Measurements from ENCODE around the gene LDHA. TPM values are rescaled to one million over a fixed set of nuclear protein-coding genes. Genes with fewer than 3 reads are reported as not detected.

Gene LDHA
- total RNA-seq (2022) (516 and 739 TPM in 2 replicates), Bru-seq, nascent RNA (percentile 97 among the genes with signal in this experiment), BruChase-seq, experiment 1, labeled RNA remaining after a 6-hour chase (percentile 99 among the genes with signal in this experiment), BruChase-seq, experiment 2, labeled RNA remaining after a 2-hour chase (percentile 98 among the genes with signal in this experiment)
- long read RNA-seq, transcript LDHA-205 (8 exons, 2,416 nt): major isoform, 2,080 of 2,162 reads
- long read RNA-seq, transcript LDHA-216 (4 exons, 1,345 nt): minor isoform, 5 of 2,162 reads
- long read RNA-seq, transcript LDHA-220 (7 exons, 1,288 nt): minor isoform, 10 of 2,162 reads
- long read RNA-seq, partial matches to known transcripts: 14 of 2,162 reads
- long read RNA-seq, other reads (novel, unspliced or antisense): 39 of 2,162 reads

DNA sequence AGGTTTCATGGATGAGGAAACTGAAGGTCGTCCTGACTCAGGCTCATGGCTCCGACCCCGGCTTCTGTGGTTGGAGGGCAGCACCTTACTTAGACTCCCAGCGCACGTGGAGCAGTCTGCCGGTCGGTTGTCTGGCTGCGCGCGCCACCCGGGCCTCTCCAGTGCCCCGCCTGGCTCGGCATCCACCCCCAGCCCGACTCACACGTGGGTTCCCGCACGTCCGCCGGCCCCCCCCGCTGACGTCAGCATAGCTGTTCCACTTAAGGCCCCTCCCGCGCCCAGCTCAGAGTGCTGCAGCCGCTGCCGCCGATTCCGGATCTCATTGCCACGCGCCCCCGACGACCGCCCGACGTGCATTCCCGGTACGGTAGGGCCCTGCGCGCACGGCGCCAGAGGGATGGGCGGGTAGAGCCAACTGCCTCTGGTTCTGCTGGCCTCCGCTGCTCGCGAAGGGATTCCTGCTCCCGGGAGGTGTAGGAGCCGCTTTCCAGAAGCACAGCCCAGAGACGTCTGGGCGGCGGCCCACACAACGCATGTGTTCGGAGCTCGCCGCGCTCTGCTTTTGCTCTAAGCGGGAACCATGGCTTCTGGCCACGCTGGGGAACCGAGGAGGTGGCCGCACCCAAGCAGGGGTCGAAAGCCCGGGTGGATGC is at the start of gene LDHA:
Gene LDHA (plus strand): TSS at position 289 of the 653 bp plus-strand sequence. CDS start 2,280 bp downstream, outside the sequence.
- Mint-ChIP-seq H3K27ac (ENCODE audit: low read depth, unreplicated experiment) (peak within 1 kb of the TSS; percentile 97), H3K9me3 (ENCODE audit: unreplicated experiment) (no peaks in the 10 kb centered on the region), H3K4me1 (ENCODE audit: insufficient read depth, unreplicated experiment) (peaks cover 18% of the 10 kb centered on the region), H3K36me3 (ENCODE audit: insufficient read depth, unreplicated experiment) (peaks cover 48% of the 10 kb centered on the region), H3K4me3 (ENCODE audit: unreplicated experiment) (peak within 1 kb of the TSS; percentile 97), H3K27me3 (ENCODE audit: insufficient read depth, unreplicated experiment) (no peaks in the 10 kb centered on the region)
- POLR2A ChIA-PET: interaction anchor here (0.6 to 7.4 kb wide), 40 partner anchors 11 to 1545 kb away, joined by 3 to 331 read pairs (median 4); partner anchors contain the start of genes GTF2H1, HPS5, SAA1 and SAA2
- BruUV-seq (replicated peaks): no TSS peak
- CTCF ChIA-PET: interaction anchor here (0.7 to 2.5 kb wide), 6 partner anchors 10 to 380 kb away, joined by 3 to 24 read pairs (median 4); no protein-coding TSS in a partner anchor
- TF ChIP-seq, protein P1, sequence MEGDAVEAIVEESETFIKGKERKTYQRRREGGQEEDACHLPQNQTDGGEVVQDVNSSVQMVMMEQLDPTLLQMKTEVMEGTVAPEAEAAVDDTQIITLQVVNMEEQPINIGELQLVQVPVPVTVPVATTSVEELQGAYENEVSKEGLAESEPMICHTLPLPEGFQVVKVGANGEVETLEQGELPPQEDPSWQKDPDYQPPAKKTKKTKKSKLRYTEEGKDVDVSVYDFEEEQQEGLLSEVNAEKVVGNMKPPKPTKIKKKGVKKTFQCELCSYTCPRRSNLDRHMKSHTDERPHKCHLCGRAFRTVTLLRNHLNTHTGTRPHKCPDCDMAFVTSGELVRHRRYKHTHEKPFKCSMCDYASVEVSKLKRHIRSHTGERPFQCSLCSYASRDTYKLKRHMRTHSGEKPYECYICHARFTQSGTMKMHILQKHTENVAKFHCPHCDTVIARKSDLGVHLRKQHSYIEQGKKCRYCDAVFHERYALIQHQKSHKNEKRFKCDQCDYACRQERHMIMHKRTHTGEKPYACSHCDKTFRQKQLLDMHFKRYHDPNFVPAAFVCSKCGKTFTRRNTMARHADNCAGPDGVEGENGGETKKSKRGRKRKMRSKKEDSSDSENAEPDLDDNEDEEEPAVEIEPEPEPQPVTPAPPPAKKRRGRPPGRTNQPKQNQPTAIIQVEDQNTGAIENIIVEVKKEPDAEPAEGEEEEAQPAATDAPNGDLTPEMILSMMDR (IDR thresholded peaks at IDR 0.05; ENCODE audit: unreplicated experiment): no peak
- intact Hi-C loops (cut with micrococcal nuclease): loop anchor here (1.0 to 2.0 kb wide), 2 partner anchors 10 to 72 kb away; partner anchors contain the start of genes GTF2H1 and HPS5
- peak; percentile 97 for DNase-seq (ENCODE audit: unreplicated experiment)

DNA sequence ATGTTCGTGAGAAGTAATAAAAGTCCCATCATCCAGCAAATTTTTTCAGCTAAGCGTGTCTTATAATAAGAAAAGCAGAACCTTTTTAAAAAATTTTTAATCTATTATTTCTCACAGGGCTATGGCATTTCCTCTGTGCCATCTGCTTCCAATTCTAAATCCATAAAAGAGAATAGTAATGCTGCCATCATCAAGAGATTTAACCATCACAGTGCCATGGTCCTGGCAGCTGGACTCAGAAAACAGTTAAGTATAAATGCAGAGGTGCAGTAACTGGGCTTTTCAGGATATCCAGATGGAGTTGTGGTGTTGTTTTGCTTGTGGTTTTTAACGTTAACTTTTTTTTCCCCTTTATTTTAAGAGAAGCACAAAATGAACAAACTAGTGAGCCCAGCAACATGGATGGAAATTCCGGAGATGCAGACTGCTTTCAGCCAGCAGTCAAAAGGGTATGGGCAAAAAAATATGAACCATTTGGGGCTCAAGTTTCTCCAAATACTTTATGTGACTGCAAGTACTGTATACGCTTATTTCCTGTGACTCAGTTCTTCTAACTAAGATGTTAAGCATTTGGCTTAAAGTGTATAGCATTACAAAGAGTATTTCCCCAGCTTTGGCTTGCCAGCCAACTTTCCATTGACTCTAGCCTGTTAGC is 46.8 kb upstream of the LDHA start:
- H3K4me1 Mint-ChIP-seq (ENCODE audit: insufficient read depth, unreplicated experiment): peaks cover 5% of the 10 kb centered on the region
- no peak overlapping the region for H3K27ac Mint-ChIP-seq (ENCODE audit: low read depth, unreplicated experiment)
- intact Hi-C loops (cut with micrococcal nuclease): no loop called here
- H3K36me3 Mint-ChIP-seq (ENCODE audit: insufficient read depth, unreplicated experiment): peaks cover 98% of the 10 kb centered on the region
- no peaks in the 10 kb centered on the region for H3K27me3 Mint-ChIP-seq (ENCODE audit: insufficient read depth, unreplicated experiment)
- TF ChIP-seq, protein P1 (IDR thresholded peaks at IDR 0.05; ENCODE audit: unreplicated experiment): no peak
- POLR2A ChIA-PET: interaction anchor here (0.7 kb wide), 1 partner anchor 19 kb away, joined by 3 read pairs; no protein-coding TSS in a partner anchor
- H3K9me3 Mint-ChIP-seq (ENCODE audit: unreplicated experiment): no peaks in the 10 kb centered on the region
- no peak for DNase-seq (ENCODE audit: unreplicated experiment)
- BruUV-seq (replicated peaks): TSS peak; percentile 11
- no peak overlapping the region for H3K4me3 Mint-ChIP-seq (ENCODE audit: unreplicated experiment)
- CTCF ChIA-PET: interaction anchor here (0.9 to 1.0 kb wide), 2 partner anchors 13 to 17 kb away, joined by 3 to 4 read pairs; no protein-coding TSS in a partner anchor

DNA sequence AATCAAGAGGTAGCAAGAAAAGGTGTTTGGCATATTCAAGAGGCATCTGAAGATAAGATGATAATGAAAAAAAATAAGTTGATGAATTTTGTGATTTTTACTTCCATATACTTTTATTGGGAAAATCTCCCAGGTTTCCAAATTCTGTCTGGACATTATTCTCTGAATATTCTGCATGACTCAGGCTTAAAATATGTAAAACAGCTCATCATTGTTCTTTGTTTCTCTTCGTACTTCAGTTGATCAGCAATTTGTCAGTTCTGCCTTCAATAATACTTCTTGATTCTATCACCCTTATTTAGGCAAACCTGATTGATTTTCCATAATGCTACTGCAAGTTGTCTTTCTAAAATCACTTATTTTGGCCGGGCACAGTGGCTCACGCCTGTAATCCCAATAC is 41.8 kb upstream of the LDHA start:
- Mint-ChIP-seq H3K27me3 (ENCODE audit: insufficient read depth, unreplicated experiment) (no peaks in the 10 kb centered on the region), H3K36me3 (ENCODE audit: insufficient read depth, unreplicated experiment) (peaks cover 99% of the 10 kb centered on the region), H3K4me3 (ENCODE audit: unreplicated experiment) (no peak overlapping the region), H3K27ac (ENCODE audit: low read depth, unreplicated experiment) (peak overlapping the region; percentile 57), H3K4me1 (ENCODE audit: insufficient read depth, unreplicated experiment) (peaks cover 8% of the 10 kb centered on the region), H3K9me3 (ENCODE audit: unreplicated experiment) (no peaks in the 10 kb centered on the region)
- CTCF ChIA-PET: interaction anchor here (0.7 to 2.4 kb wide), 5 partner anchors 9 to 237 kb away, joined by 3 to 7 read pairs (median 4); no protein-coding TSS in a partner anchor
- intact Hi-C loops (cut with micrococcal nuclease): no loop called here
- POLR2A ChIA-PET: interaction anchor here (0.7 to 4.2 kb wide), 8 partner anchors 10 to 109 kb away, joined by 3 to 30 read pairs (median 4); partner anchors contain the start of genes HPS5 and LDHA
- TF ChIP-seq, protein P1 (IDR thresholded peaks at IDR 0.05; ENCODE audit: unreplicated experiment): no peak
- BruUV-seq (replicated peaks): no TSS peak
- DNase-seq (ENCODE audit: unreplicated experiment): peak; percentile 6
